ENCODE data around the gene PAX7.

- TF ChIP-seq CTCF (IDR thresholded peaks at IDR 0.05) (no peak), POLR2A (IDR thresholded peaks at IDR 0.05) (no peak)
Measured at GRCh38 chr1:18725231-18725895, 94.7 kb downstream of the PAX7 start.

Data from body of pancreas (tissue), 4 donors.